GM19463 (cell line): ENCODE results near the gene GFRA1.

Experiments
- ATAC-seq: cut with Tn5 transposase; IDR thresholded peaks from one replicate; pipeline ENCODE4 v1.9.1; 2021; ENCODE audit warnings: mild to moderate bottlenecking, moderate library complexity; ENCODE audit not compliant: unreplicated experiment

GFRA1 gene

GRCh38 chr10:116132780-116133399, 140.1 kb downstream of the GFRA1 start:
- ATAC-seq = no peak

- no peak for ATAC-seq
Measured at GRCh38 chr10:116130006-116130405, 143.0 kb downstream of the GFRA1 start.

- ATAC-seq = no peak
Measured at GRCh38 chr10:116126954-116127695, 145.9 kb downstream of the GFRA1 start.

- ATAC-seq = no peak
Measured at GRCh38 chr10:116126239-116126638, 146.8 kb downstream of the GFRA1 start.

- no peak for ATAC-seq
Measured at GRCh38 chr10:116125180-116125579, 147.8 kb downstream of the GFRA1 start.

GRCh38 chr10:116124777-116125176, 148.2 kb downstream of the GFRA1 start:
- ATAC-seq = no peak

- ATAC-seq = no peak
Measured at GRCh38 chr10:116122664-116123063, 150.3 kb downstream of the GFRA1 start.

GRCh38 chr10:116121640-116122525, 151.1 kb downstream of the GFRA1 start:
- no peak for ATAC-seq

GRCh38 chr10:116120688-116121455, 152.1 kb downstream of the GFRA1 start:
- ATAC-seq = no peak

- ATAC-seq = no peak
Measured at GRCh38 chr10:116118847-116119246, 154.2 kb downstream of the GFRA1 start.

GRCh38 chr10:116115797-116116196, 157.2 kb downstream of the GFRA1 start:
- ATAC-seq = no peak

GRCh38 chr10:116115036-116115641, 157.9 kb downstream of the GFRA1 start:
- no peak for ATAC-seq

GRCh38 chr10:116113721-116114501, 159.1 kb downstream of the GFRA1 start:
- ATAC-seq = no peak

- ATAC-seq = no peak
Measured at GRCh38 chr10:116112232-116113231, 160.5 kb downstream of the GFRA1 start.

GRCh38 chr10:116111483-116112095, 161.4 kb downstream of the GFRA1 start:
- no peak for ATAC-seq

- ATAC-seq = no peak
Measured at GRCh38 chr10:116110736-116111135, 162.3 kb downstream of the GFRA1 start.

- no peak for ATAC-seq
Measured at GRCh38 chr10:116109881-116110280, 163.1 kb downstream of the GFRA1 start.

- ATAC-seq = no peak
Measured at GRCh38 chr10:116109481-116109880, 163.5 kb downstream of the GFRA1 start.
